Testis (tissue), 3 donors: ENCODE data around the gene TIMM17B. TPM values are rescaled to one million over a fixed set of nuclear protein-coding genes. Genes with fewer than 3 reads are reported as not detected.

ENCODE experiments used
- DNase-seq: peaks from one replicate; pipeline ENCODE4 v3.0.0-alpha.2; 2019
- H3K27ac ChIP-seq, 2 donors: fragments of 200-600 bp; sonication (generic); one replicate each; pipeline ENCODE4 v1.5.1; 2019
- H3K27me3 ChIP-seq: fragments of 200-600 bp; sonication (generic); one replicate; pipeline ENCODE4 v1.5.1; 2019
- H3K36me3 ChIP-seq: fragments of 200-600 bp; sonication (generic); one replicate; pipeline ENCODE4 v1.5.1; 2017; ENCODE audit warnings: low read depth; ENCODE audit errors: missing control alignments
- H3K4me1 ChIP-seq: fragments of 200-600 bp; sonication (generic); one replicate; pipeline ENCODE4 v1.5.1; 2019
- H3K4me3 ChIP-seq, 2 donors: fragments of 200-600 bp; sonication (generic); one replicate each; pipeline ENCODE4 v1.5.1; 2017 to 2019
- H3K9me3 ChIP-seq: fragments of 200-600 bp; sonication (generic); one replicate; pipeline ENCODE4 v1.5.1; 2017
- POLR2A ChIP-seq: fragments of 450-650 bp; IDR thresholded peaks from one replicate; pipeline ENCODE4 v1.6.1; 2017; ENCODE audit warnings: antibody characterized with exemption, mild to moderate bottlenecking, moderate library complexity
- whole genome bisulfite sequencing, 2 donors: methylation state at CpG; one replicate each; pipeline ENCODE4 v1.1.5; 2018; 5-methylcytosine and 5-hydroxymethylcytosine counted together
- intact Hi-C: fragments of 100-400 bp; cut with DNase I; formaldehyde crosslinking; loops from one replicate; pipeline ENCODE4 v1.15.1; 2023; ENCODE audit warnings: low total_unique reads
- polyA plus RNA-seq: library from polyadenylated mRNA; stranded (reverse); fragments of 350-450 nt; fragmentation: Illumina TruSeq; extraction: RNeasy Lipid Tissue Mini Kit (QIAGEN cat#74804); gene quantifications from one replicate; pipeline ENCODE4 v1.2.3, GENCODE V29; 2014; ENCODE audit warnings: low read depth, low replicate concordance; ENCODE audit not compliant: insufficient read depth
- total RNA-seq, 2 donors: library from RNA; depleted of rRNA; stranded (reverse); fragments of >200 nt; gene quantifications; one replicate each; pipeline ENCODE4 v1.2.3, GENCODE V29; 2016
- TF ChIP-seq, protein P1 (sequence below), 3 experiments: fragments of 450-650 bp in 2 of 3; fragments of 200-600 bp in 1 of 3; sonication (generic) in 1 of 3; IDR thresholded peaks; one replicate each; pipeline ENCODE4 v1.5.1; 2016 to 2019; ENCODE audit warnings: antibody characterized with exemption in 3 of 3, mild to moderate bottlenecking in 2 of 3, moderate library complexity in 1 of 3

Gene TIMM17B
- total and polyA plus RNA-seq, 3 donors from 2014 or later, result 32.9 to 53.2 (median 41.2) TPM

DNA sequence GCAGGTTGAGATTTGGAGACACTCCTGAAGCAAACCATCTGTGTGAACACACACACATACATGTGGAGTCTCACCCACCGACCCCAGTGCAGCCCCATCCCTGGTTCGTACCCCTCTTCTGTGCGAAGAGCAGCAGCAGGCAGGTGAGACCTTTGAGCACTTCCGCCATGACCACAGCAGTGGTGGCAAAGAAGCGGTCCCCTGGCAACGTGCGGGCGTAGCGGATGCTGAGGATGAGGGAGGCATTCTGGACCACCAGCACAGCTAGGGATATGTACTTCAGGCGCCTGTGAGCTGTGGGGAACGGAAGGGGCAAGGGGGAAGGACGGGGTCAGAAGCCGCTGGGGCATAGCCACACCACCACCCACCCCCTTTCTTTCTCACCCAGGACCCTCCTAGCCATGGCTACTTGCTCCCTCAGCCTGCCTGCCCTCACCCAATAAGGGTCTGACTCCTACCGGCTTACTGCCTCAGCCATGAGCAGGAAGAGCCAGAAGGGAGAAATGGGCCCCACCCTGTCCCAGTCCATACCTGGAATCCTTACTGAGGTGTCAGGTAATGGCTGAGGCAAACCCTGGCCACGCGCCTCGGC is 12.2 kb upstream of the TIMM17B start:
- intact Hi-C loops, result no loop called here
- no peak for TF ChIP-seq POLR2A
- TF ChIP-seq, protein P1, sequence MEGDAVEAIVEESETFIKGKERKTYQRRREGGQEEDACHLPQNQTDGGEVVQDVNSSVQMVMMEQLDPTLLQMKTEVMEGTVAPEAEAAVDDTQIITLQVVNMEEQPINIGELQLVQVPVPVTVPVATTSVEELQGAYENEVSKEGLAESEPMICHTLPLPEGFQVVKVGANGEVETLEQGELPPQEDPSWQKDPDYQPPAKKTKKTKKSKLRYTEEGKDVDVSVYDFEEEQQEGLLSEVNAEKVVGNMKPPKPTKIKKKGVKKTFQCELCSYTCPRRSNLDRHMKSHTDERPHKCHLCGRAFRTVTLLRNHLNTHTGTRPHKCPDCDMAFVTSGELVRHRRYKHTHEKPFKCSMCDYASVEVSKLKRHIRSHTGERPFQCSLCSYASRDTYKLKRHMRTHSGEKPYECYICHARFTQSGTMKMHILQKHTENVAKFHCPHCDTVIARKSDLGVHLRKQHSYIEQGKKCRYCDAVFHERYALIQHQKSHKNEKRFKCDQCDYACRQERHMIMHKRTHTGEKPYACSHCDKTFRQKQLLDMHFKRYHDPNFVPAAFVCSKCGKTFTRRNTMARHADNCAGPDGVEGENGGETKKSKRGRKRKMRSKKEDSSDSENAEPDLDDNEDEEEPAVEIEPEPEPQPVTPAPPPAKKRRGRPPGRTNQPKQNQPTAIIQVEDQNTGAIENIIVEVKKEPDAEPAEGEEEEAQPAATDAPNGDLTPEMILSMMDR (IDR thresholded peaks at IDR 0.05), result no peak
- H3K9me3 ChIP-seq, result no peaks in the 10 kb centered on the region
- no peak overlapping the region for H3K4me3 ChIP-seq
- H3K27me3 ChIP-seq, result no peaks in the 10 kb centered on the region
- H3K4me1 ChIP-seq, result no peaks in the 10 kb centered on the region
- 67 to 88% methylated on average over 4 to 14 of the region's 17 CpGs for WGBS, 2 donors
- no peaks in the 10 kb centered on the region for H3K36me3 ChIP-seq
- no peak overlapping the region for H3K27ac ChIP-seq
- DNase-seq, result no peak

DNA sequence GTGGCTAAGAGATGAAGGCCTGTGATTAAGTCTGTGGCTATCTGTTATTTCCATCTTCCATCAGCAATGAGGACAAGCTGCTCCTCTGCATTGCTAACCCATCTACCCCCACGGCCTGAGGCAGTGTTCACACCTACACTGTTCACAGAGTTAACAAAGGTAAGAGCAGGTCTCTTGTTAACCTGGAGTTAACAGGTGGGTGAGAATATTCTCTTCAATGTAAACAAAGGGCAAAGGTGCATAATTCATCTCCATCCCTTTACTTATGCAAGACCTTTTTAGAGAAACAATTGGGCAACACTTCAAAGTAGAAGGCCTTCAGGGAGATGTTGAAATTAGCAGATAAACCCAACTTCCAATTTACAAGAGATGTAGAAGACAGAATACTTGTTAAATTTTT is 11.0 kb upstream of the TIMM17B start:
- TF ChIP-seq, protein P1 (IDR thresholded peaks at IDR 0.05), result no peak
- TF ChIP-seq POLR2A, result no peak
- Histone ChIP-seq H3K4me1 (no peaks in the 10 kb centered on the region), H3K27me3 (no peaks in the 10 kb centered on the region), H3K9me3 (no peaks in the 10 kb centered on the region), H3K27ac (no peak overlapping the region), H3K4me3 (no peak overlapping the region), H3K36me3 (no peaks in the 10 kb centered on the region)
- intact Hi-C loops, result no loop called here
- DNase-seq, result no peak
- WGBS, 2 donors, result 69 to 86% methylated on average over 1 of the region's 1 CpG

DNA sequence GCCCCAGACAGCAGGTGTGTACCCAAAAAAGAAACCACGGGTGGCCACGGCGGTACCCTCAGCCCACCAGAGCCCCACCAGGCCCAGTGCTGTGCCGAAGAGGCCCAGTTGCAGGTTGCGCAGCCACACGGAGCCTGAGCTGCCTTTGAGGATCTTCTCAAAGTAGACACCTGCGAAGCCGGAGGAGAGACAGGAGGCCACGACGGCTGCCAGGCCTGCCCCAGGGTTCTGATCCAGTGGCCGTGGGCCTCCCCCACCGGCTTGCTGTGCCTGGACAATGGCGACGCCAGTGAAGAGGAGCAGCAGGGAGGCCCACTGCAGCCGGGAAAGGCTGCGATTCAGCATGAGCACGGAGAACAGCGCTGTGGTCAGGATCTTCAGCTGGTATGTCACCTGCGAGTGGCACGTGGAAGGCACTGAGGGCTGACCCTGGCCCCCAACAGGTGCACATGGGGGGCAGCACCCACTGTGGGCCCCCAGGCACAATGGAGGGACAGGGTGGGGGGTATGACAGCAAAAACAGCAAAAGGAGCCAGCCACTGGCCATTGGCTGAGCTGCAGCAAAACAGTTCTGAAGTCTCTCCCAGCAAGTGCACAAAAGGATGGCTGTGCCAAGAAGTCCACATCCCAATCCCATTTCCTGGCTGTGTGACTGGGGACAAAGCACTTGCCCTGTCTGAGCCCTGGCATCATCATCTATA is 7.7 kb upstream of the TIMM17B start:
- H3K36me3 ChIP-seq, result no peaks in the 10 kb centered on the region
- no peaks in the 10 kb centered on the region for H3K27me3 ChIP-seq
- no peak overlapping the region for H3K4me3 ChIP-seq
- WGBS, 2 donors, result 90% methylated on average over 11 of the region's 20 CpGs; no CpG with 5 or more reads in 1 of the 2 donors
- no peak for DNase-seq
- no peaks in the 10 kb centered on the region for H3K9me3 ChIP-seq
- intact Hi-C loops, result no loop called here
- H3K4me1 ChIP-seq, result no peaks in the 10 kb centered on the region
- H3K27ac ChIP-seq, result no peak overlapping the region
- TF ChIP-seq POLR2A, result no peak
- TF ChIP-seq, protein P1 (IDR thresholded peaks at IDR 0.05), result no peak

DNA sequence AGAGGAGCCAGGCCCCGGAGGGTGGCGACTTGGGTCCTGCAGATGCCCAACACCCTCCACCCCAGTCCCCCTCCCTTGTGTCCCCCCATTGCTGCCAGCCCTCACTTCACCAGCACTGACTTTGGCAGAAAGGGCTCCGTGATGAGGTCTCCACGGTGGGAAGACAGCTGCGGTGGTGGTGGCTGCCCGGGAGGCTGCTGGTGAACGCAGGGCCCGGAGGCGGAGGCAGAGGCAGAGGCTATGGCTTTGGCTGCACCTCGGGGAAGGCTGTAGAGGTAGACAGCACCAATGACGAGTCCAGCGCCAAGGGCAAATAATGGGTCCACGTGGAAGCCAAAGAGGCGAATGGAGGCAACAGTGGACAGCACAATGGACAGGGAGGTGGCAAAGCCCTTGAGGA is 7.1 kb upstream of the TIMM17B start:
- 89% methylated on average over 14 of the region's 14 CpGs; no CpG with 5 or more reads in 1 of the 2 donors for WGBS, 2 donors
- intact Hi-C loops, result no loop called here

More for the DNA sequence above, 7.1 kb upstream of the TIMM17B start:
- H3K27me3 ChIP-seq, result no peaks in the 10 kb centered on the region
- H3K4me1 ChIP-seq, result no peaks in the 10 kb centered on the region
- H3K36me3 ChIP-seq, result no peaks in the 10 kb centered on the region
- no peak overlapping the region for H3K4me3 ChIP-seq
- no peaks in the 10 kb centered on the region for H3K9me3 ChIP-seq
- H3K27ac ChIP-seq, result no peak overlapping the region
- no peak for DNase-seq
- TF ChIP-seq, protein P1 (IDR thresholded peaks at IDR 0.05), result no peak
- no peak for TF ChIP-seq POLR2A
